HG02763 (cell line): ENCODE results near the gene CPED1.
"Not testable (repeated sequence)": the region's sequence is repeated elsewhere in the genome, so short reads cannot be mapped to it uniquely, and the experiment has no call there.

Experiments used
- ATAC-seq: cut with Tn5 transposase; IDR thresholded peaks from one replicate; pipeline ENCODE4 v1.9.1; 2021; ENCODE audit warnings: mild to moderate bottlenecking, moderate library complexity; ENCODE audit not compliant: unreplicated experiment

The CPED1 gene

DNA sequence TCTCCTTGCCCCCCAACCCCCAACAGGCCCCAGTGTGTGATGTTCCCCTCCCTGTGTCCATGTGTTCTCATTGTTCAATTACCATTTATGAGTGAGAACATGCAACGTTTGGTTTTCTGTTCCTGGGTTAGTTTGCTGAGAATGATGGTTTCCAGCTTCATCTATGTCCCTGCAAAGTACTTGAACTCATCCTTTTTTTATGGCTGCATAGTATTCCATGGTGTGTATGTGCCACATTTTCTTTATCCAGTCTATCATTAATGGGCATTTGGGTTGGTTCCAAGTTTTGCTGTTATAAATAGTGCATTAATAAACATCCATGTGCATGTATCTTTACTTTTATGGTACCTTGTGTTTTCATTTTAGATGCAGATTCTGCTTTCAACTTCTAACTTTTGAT lies 136.9 kb downstream of the CPED1 start:
- not testable (repeated sequence) for ATAC-seq

DNA sequence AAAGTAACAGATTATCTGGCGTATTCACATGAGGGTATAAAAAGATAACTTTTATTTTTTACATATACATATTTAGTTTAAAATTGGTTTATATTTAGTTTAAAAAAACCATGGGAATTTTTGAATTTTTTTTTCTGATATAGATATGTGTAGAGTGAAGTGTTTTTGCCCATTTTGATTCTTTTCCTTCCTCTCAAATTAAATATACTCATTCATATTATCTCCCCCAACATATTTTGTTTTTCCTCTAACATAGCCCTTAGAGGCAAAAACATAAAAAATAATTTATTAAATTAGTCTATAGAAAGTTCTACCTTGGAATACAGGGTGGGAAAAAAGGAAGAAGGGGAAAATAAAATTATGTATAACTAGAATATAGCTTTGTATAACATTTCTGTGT lies 137.7 kb downstream of the CPED1 start:
- ATAC-seq, result no peak

DNA sequence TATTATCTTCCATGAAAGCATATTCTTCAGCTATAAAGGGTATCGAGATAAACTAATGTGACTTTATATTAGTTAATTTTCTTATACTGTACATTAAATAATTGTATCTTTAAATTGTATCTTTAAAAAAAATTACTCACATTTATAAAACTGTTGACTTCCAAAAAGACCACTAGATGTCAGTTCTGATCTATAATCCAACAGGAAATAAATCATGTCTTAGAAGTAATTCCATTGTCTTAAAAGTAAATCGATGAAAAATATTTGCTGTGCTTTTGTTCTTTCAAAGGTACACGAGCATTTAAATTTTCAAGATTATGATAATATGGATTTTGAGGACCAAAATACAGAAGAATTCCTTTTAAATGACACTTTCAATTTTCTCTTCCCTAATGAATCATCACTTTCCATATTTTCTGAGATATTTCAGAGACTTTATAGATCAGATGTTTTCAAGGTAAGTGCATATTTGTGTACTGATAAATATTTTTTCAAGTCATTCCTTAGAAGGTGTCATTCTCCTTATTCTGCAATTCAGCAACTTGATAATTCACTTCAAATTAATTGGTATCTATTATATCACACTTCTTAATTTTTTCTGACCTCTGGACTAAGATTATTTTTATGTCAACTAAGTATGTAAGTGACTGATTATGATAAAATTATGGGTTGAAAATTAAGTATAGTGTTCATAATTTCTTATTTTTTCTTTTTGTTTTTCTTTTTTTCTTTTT lies 138.5 kb downstream of the CPED1 start:
- no peak for ATAC-seq

DNA sequence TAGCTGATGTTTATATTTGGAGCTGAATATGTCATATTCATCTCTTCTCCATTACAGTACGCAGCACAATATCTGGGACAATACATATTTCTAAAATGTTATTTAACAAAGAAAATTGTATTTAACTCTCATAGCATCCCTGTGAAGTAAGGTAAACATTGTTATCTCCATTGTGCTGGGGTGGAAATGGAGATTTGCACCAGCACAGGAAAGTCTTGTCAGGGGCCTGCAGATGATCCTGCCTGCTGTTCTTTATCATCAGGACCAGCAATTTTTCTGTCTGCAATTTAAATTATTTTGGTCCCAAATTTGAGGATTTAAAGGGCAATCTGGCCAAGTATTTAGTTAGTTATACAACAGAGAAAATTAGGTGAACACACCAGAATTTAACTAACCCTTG lies 144.4 kb downstream of the CPED1 start:
- ATAC-seq, result no peak

DNA sequence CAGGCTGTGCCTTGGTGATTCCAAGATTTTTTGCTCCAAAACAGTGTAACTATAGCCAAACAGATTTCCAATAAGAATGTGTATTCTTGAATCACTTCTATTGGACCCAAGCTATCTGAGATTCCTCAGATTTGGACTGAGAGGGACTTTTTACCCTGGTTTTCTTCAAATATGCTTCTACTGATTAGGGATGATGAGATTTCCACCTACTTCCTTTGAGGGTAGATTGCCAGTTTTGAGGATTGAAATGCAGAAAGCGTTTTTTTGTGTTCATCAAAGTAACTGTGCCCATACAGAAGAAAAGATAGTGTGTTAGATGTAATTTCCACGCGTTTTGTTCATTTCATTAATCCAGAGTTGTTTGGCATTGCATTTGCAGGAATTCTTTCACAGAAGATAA lies 144.9 kb downstream of the CPED1 start:
- ATAC-seq, result no peak

DNA sequence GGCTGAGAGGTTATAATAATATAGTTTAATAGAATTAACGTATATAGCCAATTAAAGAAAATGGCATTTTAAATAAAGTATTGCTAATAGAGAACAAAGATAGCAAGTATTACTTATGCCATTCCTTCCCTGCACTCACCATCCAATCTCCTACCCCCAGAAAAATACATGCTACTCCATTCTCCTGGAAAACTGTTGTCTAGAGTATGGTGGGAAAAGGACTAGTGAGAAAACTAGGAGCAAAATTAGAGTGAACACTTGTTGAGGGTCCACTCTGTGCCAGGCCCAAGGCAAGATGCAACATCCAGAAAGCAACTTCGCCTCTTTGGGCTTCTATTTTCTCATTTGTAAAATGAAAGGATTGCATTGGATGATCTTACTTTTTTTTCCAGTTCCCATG lies 149.1 kb downstream of the CPED1 start:
- ATAC-seq, result no peak

DNA sequence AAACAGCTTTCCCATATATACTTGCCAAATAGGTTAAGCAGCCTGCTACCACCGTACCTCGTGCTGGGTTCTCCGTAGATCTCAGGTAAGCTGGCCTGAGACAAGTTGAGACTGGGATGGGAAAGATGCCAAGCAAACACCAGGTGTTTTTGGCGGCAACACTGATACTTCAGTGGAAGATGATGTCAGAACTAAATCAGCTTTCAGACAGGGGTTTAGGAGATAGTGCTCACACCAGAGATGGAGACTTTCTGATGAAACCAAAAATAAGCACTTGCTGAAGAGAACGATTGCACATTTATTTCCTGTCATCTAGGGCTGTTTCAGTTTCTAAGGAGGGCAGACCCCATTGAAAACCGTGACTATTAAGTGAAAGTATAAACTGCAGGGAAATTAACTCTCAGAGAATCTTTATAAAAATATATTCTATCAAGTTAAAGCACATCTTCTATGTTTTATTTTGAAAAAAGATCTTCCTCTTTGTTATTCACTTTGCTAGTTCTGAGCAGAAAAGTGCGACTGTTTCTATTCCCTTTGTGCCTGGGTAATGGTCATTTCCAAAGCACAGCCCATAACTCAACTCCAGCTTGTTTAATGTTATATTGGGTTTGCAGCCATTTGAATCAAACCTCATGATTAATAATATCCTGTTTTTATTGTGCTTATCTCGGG lies 149.9 kb downstream of the CPED1 start:
- ATAC-seq, result peak; percentile 100

DNA sequence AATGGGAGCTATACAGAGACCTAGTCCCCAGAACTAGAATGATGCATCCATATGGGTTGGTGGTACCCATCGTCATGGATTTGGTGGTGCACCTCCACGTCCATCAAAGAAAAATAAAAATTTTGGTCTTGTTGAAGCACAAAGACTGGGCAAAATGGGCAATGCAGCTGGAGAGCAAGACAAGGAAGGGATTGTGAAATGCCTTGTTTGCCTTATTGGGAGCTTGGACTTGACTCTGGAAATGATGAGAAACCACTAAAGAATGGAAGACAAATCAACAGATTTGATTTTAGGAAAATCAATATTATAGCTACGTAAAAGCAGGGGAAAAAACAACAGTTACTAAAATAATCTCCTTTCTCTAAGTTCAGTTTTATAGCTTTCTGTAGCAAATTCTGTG lies 150.9 kb downstream of the CPED1 start:
- ATAC-seq, result no peak

DNA sequence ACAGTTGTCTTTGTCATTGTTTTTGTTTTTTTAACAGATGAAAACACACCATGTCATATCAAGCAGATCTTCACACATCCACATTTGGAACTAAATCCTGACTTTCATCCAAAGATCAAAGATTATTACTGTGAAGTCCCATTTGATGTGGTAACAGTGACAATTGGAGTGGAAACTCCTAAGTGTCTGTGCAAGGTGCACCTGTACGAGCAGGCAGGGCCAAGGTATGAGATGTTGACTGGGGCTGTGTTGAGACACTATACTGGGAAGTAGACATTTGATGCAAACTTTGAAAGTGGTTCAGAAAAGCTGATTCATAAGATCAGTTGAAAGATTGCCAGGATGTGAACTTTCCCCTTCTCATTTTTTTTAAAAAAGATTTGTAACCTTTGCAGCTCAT lies 152.3 kb downstream of the CPED1 start:
- no peak for ATAC-seq

DNA sequence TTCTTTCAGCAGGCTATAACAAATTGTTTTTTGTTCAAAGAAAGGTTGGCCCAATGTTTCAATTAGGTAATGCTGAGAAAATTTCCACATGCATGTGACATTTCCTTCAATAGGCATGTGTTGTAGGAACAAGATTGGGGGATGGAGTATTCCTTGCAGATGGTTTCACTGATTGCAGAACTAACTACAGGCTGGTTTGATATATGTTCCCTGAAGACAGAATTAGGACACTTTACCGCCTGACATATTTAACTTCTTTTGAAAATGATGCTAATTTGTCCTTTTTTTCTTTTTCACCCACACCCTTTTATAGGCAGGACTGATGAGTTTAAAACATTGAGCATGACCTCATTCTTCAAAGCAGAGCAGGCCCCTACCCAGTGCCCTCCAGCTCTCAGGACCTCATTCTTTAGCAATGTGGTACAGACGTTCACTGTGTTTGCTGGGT lies 163.3 kb downstream of the CPED1 start:
- ATAC-seq, result no peak

DNA sequence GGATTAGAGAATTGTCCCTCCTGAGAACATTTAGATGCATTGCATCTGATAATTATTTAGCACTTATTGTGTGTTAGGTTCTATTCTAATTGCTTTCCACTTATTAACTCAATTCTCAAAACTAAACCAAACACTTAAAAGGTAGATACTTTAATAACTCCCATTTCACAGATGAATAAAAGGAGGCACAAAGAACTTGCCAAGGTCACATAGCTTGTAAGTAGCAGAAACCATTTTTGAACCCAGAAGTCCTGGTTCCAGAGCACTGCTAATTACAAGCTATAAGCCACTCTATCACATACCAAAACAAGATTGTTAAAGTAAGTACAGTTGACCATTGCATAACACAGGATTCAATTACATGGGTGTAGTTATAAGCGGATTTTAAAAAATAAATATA lies 164.9 kb downstream of the CPED1 start:
- no peak for ATAC-seq

DNA sequence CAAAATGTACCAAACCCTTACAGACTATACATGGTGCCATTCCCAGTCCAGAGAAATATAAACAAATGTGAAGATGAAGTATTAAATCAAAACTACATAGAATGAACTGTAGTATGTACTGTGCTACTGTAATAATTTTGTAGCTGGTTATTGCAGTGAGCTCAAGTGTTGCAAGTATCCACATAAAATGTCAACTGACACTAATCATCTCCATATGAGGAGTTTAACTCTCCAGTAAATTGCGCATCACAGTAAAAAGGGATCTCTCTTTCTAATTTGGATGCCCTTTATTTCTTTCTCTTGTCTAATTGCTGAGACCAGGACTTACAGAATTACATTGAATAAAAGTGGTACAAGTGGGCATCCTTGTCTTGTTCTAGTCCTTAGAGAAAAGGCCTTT lies 165.5 kb downstream of the CPED1 start:
- no peak for ATAC-seq

DNA sequence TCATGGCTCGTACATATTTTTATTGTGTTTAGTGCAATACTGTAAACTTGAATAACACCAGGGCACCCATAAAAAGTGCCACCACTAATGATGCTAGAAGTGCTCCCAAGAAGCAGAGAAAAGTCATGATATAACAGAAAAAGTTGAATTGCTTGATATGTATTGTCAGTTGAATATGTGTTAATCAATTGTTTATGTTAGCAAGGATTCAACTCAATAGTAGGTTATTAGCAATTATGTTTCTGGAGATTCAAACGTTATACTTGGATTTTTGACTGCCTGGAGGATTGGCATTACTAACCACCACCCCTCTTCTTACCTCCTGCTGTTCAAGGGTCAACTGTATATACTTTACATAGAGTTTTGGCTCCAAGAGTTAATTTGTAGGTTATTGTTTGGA lies 168.3 kb downstream of the CPED1 start:
- no peak for ATAC-seq

DNA sequence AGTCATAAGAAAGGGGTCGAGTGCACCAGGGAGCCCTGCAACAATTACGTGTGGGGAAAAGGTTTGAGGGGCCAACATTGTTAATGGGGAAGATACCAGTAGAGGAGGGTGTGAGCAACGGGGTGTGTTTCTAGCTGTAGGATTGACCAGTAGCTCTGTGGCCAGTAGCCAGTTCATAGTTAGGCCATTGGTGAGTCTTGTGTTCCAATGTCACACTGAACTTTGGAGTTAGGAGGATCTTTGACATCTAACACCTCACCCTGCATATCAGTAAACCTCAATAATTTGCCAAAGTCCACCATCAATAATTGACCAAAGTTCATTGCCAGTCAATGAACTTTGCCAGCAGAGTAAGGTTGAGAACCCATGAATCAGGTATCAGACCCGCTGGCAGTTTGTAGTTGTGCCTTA lies 168.8 kb downstream of the CPED1 start:
- ATAC-seq, result no peak

DNA sequence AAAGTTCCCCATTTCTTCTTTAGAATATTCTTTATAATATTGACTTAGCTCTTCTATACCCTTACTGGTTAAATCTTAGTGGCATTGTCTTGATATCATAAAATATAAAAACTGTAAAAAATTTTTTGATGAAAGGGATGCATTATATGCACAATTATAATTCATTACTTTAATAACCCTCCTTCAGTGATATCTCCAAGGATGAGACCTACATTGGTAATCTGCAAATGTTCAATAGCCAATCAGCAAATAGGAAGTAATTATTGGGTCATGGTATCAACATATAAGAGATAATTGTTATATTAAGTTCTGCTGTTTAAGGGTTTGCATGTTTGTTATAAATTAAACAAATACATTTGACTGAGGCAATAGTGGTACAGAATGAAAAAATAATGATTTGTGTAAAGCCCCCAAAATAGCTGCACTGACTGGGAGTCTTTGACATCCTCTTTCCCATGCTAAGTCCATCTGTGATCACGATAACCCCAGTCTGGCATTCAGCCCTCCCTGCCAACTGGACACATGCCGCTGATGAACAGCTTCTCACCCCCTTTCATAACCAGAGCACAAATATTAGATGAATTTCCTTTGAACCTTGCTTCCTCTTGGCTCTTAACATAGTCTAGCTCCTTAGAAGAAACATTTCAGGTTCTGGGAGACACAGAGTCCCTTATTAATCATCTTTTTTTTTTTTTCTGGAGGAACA lies 169.5 kb downstream of the CPED1 start:
- ATAC-seq, result no peak

DNA sequence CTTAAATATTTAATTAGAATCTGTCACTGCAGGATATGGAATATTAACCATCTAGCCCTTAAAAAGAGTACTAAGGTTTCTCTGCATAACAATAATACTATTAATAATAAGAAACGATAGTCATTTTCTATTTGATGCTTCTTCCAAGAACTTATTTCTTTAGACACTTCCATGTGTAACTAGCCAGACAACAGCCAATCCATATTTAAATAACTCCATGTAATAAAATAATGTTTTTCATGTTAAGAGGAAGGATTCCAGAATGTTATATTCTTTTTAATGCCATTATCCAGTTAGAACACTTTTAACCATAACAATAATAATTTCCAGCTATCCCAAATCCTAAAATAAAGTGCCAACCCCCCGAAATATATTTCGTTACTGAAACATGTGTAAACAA lies 170.2 kb downstream of the CPED1 start:
- no peak for ATAC-seq

DNA sequence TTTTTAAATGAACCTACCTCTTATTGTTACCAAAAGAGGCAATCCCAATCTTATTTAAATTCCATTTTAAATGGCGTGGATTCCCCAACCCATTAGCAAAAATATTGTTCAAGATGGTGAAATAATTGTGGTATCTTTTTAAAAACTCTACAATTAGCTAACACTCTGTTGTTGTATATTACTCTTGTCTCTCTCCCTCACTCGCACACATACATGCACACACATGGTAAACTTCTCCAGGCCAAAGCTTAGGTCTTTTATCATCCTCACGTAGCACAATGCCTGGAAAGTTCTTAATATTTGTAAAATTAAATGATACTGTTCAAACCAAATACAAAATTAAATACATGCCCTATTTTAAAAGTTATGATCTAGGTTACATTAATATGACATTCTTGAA lies 171.0 kb downstream of the CPED1 start:
- no peak for ATAC-seq

DNA sequence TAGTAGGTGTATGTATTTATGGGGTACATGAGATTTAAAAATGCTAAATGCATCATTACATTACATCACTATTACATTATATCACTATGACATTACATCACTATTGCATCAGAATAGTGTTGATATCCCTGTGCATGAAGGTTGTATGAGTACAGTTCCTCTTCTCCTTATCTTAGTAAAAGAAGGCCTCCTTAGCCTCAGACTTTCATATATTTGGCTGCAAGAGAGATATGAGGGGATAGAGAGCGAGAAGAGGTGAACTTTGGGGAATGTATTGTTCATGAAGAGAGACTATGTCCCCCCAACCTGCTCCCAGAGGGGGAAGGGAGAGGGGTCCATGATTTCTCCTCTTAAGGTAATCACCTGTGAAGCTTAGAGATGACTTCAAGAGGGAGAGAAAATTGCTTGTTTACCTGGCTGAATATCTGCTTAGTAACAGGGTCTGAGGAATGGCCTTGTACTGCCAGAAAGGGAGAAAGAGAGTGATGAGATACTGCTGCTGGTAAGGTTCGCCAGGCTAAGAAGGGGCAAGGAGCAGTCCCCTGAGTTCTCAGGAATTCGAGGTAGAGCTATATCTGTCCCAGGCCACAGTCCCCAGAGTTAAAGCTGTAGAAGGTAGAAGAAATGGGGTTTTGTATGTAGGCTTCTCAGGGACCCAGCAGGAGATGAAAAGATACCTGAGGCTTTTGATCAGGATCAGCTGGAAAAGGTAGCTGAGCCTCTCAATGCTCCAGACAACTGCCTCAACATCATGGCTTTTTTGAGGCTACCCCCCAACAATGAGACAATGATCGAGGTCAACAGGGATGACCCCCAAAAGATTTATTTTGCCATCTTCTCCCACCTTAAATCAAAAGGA lies 171.9 kb downstream of the CPED1 start:
- ATAC-seq, result no peak

DNA sequence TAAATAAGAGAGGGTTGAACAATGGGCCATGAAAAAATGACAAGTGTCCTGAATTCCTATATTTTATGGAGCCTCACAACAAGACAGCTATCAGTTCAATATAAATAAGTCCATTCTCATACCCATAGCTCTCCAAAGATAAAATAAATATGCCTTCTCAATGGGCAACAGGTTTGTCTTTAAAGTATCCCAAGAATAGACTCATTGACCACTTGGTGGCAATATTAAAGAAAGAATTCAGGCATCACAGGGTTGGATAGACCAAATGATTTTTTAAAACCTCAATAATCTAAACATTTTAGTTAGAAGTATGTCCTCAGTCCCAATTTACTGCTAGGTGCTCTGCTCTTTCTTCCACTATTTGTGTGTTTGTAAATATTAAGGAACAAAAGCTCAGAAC lies 175.2 kb downstream of the CPED1 start:
- ATAC-seq, result no peak

DNA sequence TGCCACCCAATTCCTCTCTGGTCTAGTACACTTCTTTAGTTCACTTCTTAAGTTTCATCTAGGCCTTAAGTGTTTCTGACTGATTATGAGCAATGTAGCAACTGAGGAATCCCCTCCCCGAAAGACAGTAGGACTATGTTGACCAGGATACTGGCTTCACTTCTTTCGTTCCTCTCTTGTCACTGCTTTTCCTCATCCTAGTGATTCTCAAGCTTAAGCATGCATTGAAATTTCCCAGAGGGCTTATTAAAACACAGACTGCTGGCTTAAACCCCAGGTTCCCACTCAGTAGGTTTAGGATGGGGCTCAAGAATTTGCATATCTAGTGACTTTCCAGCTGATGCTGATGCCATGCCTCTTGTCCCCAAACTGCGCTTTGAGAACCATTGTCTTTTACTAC lies 175.7 kb downstream of the CPED1 start:
- no peak for ATAC-seq

DNA sequence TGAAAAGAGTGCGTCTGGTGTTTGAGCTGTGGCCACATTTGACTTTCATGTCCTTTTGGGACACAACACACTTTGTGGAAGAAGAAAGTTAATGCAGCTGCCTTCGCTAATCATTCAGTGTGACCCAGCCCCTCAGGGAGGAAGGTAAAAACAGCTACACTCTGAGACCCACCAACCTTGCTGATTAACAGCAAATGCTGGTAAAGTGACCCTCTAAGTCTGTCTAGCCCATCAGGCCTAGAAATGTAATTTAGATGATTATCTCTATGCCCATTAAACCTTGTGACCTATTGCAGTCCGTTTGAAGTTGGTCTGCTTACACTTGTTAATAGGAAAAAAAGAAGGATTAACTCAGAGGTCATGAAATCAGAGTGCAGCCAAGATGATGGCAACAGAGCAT lies 178.4 kb downstream of the CPED1 start:
- no peak for ATAC-seq
